ENCODE data around the gene GOLGA8A. TPM values are rescaled to one million over a fixed set of nuclear protein-coding genes. Genes with fewer than 3 reads are reported as not detected.
A peak's percentile ranks its signal among the peaks of the same experiment; 100 is the strongest.
"Not testable (repeated sequence)": the region's sequence is repeated elsewhere in the genome, so short reads cannot be mapped to it uniquely, and the experiment has no call there.

The GOLGA8A gene
- total RNA-seq, 5 donors from 2014 or later (not counting 1 experiment from before 2014, with no cell fraction given) = 202 to 257 (median 238) TPM

DNA sequence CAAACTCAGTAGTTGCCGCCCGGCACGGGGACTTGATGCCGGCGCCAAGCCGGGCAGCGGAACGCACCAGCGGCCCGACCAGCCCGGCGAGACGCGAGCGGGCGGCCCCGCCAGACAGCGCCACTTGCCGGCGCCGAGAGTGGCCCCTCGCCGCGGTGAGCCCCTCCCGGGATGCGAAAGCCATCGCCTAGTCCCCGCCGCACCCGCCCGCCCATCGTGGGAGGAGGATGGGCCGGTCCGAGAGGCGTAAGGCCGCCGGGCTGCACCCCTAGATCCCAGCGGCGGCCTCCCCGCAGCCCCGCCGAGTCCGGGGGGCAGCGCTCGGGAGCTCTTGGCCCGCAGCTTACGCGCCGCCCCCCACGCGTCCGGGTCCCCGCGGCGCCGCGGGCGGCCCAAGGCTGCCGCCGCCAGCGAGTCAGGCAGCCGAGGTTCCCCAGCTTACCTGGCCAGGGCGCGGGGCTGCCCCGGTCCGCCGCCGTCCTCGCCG is 609 bp downstream of the GOLGA8A start:
- DNase-seq = peak in 31 of 35 experiments; percentile 3 to 56 (median 34)
- Histone ChIP-seq H3K27me3 (replicated peaks in 1 of 2; ENCODE audit: control insufficient read depth in 2 of 2, extremely low read depth in 1 of 2, insufficient read depth in 2 of 2, low read length in 1 of 2) (no peaks in the 10 kb centered on the region), H3K9me3 (no peaks in the 10 kb centered on the region), H3K27ac (ENCODE audit: low read length) (no peak overlapping the region), H3K4me3 (ENCODE audit: control insufficient read depth in 1 of 2, extremely low read depth in 1 of 2, low read length in 1 of 2) (peak overlapping the region; percentile 71 to 89), H3K36me3 (ENCODE audit: control insufficient read depth in 2 of 2, extremely low read depth in 1 of 2, insufficient read depth in 1 of 2, low read length in 1 of 2) (no peaks in the 10 kb centered on the region), H3K4me1 (ENCODE audit: control insufficient read depth in 1 of 2, extremely low read depth in 1 of 2, insufficient read depth in 2 of 2, low read length in 2 of 2) (peaks cover 3 to 13% of the 10 kb centered on the region in 2 experiments)
- Mint-ChIP-seq H3K36me3 (peaks cover 19% of the 10 kb centered on the region), H3K27ac (no peak overlapping the region), H3K9me3 (no peaks in the 10 kb centered on the region), H3K4me1 (peaks cover 17 to 35% (median 29%) of the 10 kb centered on the region in 3 donors), H3K27me3 (peaks cover 2 to 3% of the 10 kb centered on the region in 2 donors), H3K4me3 (peak overlapping the region; percentile 81 to 85 (median 84))
- ChIA-PET POLR2A (interaction anchor here in 1 of 2 donors (0.7 to 1.0 kb wide), 2 partner anchors 120 to 212 kb away, joined by 3 to 4 read pairs; no protein-coding TSS in a partner anchor), CTCF (interaction anchor here in 1 of 2 donors (1.1 kb wide), 2 partner anchors 70 to 151 kb away, joined by 3 to 5 read pairs; partner anchors contain the start of gene LPCAT4)
- WGBS (ENCODE audit: insufficient coverage) = under 1% methylated on average over 70 of the region's 70 CpGs
- ATAC-seq (replicated peaks in 1 of 4) = peak; percentile 65 to 74 (median 71)

GRCh38 chr15:34436126-34436955 is 1.3 kb downstream of the GOLGA8A start:
- CTCF ChIA-PET = interaction anchor here in 1 of 2 donors (0.8 kb wide), 1 partner anchor 214 kb away, joined by 3 read pairs; no protein-coding TSS in a partner anchor
- Mint-ChIP-seq H3K27ac (peak overlapping the region; percentile 36 to 48), H3K4me3 (peak overlapping the region; percentile 81 to 85 (median 84)), H3K9me3 (no peaks in the 10 kb centered on the region), H3K4me1 (peaks cover 17 to 35% (median 29%) of the 10 kb centered on the region in 3 donors), H3K27me3 (peaks cover 2 to 3% of the 10 kb centered on the region in 2 donors), H3K36me3 (peaks cover 23% of the 10 kb centered on the region)
- POLR2A ChIA-PET = interaction anchor here in 1 of 2 donors (0.7 kb wide), 1 partner anchor 119 kb away, joined by 4 read pairs; no protein-coding TSS in a partner anchor
- H3K36me3 ChIP-seq (ENCODE audit: control insufficient read depth in 2 of 2, extremely low read depth in 1 of 2, insufficient read depth in 1 of 2, low read length in 1 of 2) = no peaks in the 10 kb centered on the region
- DNase-seq (peak in 25 of 35 experiments; percentile 5 to 50 (median 28)), ATAC-seq (replicated peaks in 1 of 4) (peak; percentile 22 to 56 (median 50))
- H3K9me3 ChIP-seq = no peaks in the 10 kb centered on the region
- peak overlapping the region; percentile 71 to 89 for H3K4me3 ChIP-seq (ENCODE audit: control insufficient read depth in 1 of 2, extremely low read depth in 1 of 2, low read length in 1 of 2)
- H3K4me1 ChIP-seq (ENCODE audit: control insufficient read depth in 1 of 2, extremely low read depth in 1 of 2, insufficient read depth in 2 of 2, low read length in 2 of 2) = peaks cover 3 to 13% of the 10 kb centered on the region in 2 experiments
- under 1% methylated on average over 24 of the region's 31 CpGs for WGBS (ENCODE audit: insufficient coverage)
- no peaks in the 10 kb centered on the region for H3K27me3 ChIP-seq (replicated peaks in 1 of 2; ENCODE audit: control insufficient read depth in 2 of 2, extremely low read depth in 1 of 2, insufficient read depth in 2 of 2, low read length in 1 of 2)
- no peak overlapping the region for H3K27ac ChIP-seq (ENCODE audit: low read length)

DNA sequence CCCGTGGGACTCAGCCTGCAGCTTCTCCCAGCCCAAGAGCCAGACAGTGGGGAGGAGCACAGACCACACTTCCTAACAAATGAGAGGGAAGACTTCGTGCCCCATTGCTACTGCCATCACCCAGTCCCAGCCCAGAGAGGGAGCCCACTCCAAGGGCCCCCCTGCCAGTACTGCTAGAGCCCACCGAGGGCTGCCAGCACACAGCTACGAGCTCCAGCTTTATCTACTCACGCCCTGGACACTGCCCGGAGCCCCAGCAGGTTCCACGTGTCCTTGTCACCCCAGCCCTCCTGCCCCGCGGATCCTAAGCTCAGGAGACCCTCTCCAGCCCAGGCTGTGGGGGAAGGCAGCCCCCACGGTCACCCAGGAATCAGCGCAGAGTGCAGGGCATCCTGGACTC is 1.9 kb downstream of the GOLGA8A start:
- DNase-seq = no peak
- no peaks in the 10 kb centered on the region for H3K9me3 Mint-ChIP-seq
- peaks cover 17 to 35% (median 31%) of the 10 kb centered on the region in 3 donors for H3K4me1 Mint-ChIP-seq
- Histone ChIP-seq H3K4me3 (ENCODE audit: control insufficient read depth in 1 of 2, extremely low read depth in 1 of 2, low read length in 1 of 2) (no peak overlapping the region), H3K9me3 (no peaks in the 10 kb centered on the region), H3K4me1 (ENCODE audit: control insufficient read depth in 1 of 2, extremely low read depth in 1 of 2, insufficient read depth in 2 of 2, low read length in 2 of 2) (peaks cover 3 to 13% of the 10 kb centered on the region in 2 experiments), H3K27ac (ENCODE audit: low read length) (no peak overlapping the region), H3K27me3 (replicated peaks in 1 of 2; ENCODE audit: control insufficient read depth in 2 of 2, extremely low read depth in 1 of 2, insufficient read depth in 2 of 2, low read length in 1 of 2) (no peaks in the 10 kb centered on the region), H3K36me3 (ENCODE audit: control insufficient read depth in 2 of 2, extremely low read depth in 1 of 2, insufficient read depth in 1 of 2, low read length in 1 of 2) (no peaks in the 10 kb centered on the region)
- H3K36me3 Mint-ChIP-seq = peaks cover 26% of the 10 kb centered on the region
- ChIA-PET CTCF (interaction anchor here in 1 of 2 donors (0.6 to 0.8 kb wide), 2 partner anchors 200 to 213 kb away, joined by 3 read pairs; no protein-coding TSS in a partner anchor), POLR2A (interaction anchor here in 1 of 2 donors (0.6 kb wide), 1 partner anchor 214 kb away, joined by 5 read pairs; no protein-coding TSS in a partner anchor)
- peaks cover 0 to 2% of the 10 kb centered on the region in 2 donors for H3K27me3 Mint-ChIP-seq
- 97% methylated on average over 7 of the region's 11 CpGs for WGBS (ENCODE audit: insufficient coverage)
- ATAC-seq (replicated peaks in 1 of 4) = no peak
- peak overlapping the region in 1 of 2 donors; percentile 44 for H3K27ac Mint-ChIP-seq
- H3K4me3 Mint-ChIP-seq = peak overlapping the region; percentile 62 to 84 (median 81)

- H3K9me3 Mint-ChIP-seq = no peaks in the 10 kb centered on the region
- peaks cover 0 to 2% of the 10 kb centered on the region in 2 donors for H3K27me3 Mint-ChIP-seq
- DNase-seq (no peak), ATAC-seq (replicated peaks in 1 of 4) (no peak)
- H3K4me1 ChIP-seq (ENCODE audit: control insufficient read depth in 1 of 2, extremely low read depth in 1 of 2, insufficient read depth in 2 of 2, low read length in 2 of 2) = peaks cover 3 to 13% of the 10 kb centered on the region in 2 experiments
- H3K27ac ChIP-seq (ENCODE audit: low read length) = no peak overlapping the region
- no peaks in the 10 kb centered on the region for H3K36me3 ChIP-seq (ENCODE audit: control insufficient read depth in 2 of 2, extremely low read depth in 1 of 2, insufficient read depth in 1 of 2, low read length in 1 of 2)
- H3K27me3 ChIP-seq (replicated peaks in 1 of 2; ENCODE audit: control insufficient read depth in 2 of 2, extremely low read depth in 1 of 2, insufficient read depth in 2 of 2, low read length in 1 of 2) = no peaks in the 10 kb centered on the region
- no peaks in the 10 kb centered on the region for H3K9me3 ChIP-seq
- 91% methylated on average over 16 of the region's 20 CpGs for WGBS (ENCODE audit: insufficient coverage)
- H3K36me3 Mint-ChIP-seq = peaks cover 28% of the 10 kb centered on the region
- H3K27ac Mint-ChIP-seq = no peak overlapping the region
- H3K4me1 Mint-ChIP-seq = peaks cover 17 to 35% (median 32%) of the 10 kb centered on the region in 3 donors
- H3K4me3 Mint-ChIP-seq = peak overlapping the region in 2 of 3 donors; percentile 34 to 84
- ChIA-PET CTCF (no interaction called here), POLR2A (no interaction called here)
- H3K4me3 ChIP-seq (ENCODE audit: control insufficient read depth in 1 of 2, extremely low read depth in 1 of 2, low read length in 1 of 2) = no peak overlapping the region
These were observed 2.8 kb downstream of the GOLGA8A start for GRCh38 chr15:34434627-34435305.

GRCh38 chr15:34433956-34434626 is 3.5 kb downstream of the GOLGA8A start:
- H3K27me3 ChIP-seq (replicated peaks in 1 of 2; ENCODE audit: control insufficient read depth in 2 of 2, extremely low read depth in 1 of 2, insufficient read depth in 2 of 2, low read length in 1 of 2); H3K27ac Mint-ChIP-seq; POLR2A ChIA-PET; H3K9me3 Mint-ChIP-seq; H3K4me3 ChIP-seq (ENCODE audit: control insufficient read depth in 1 of 2, extremely low read depth in 1 of 2, low read length in 1 of 2); ATAC-seq (replicated peaks in 1 of 4); CTCF ChIA-PET; H3K27me3 Mint-ChIP-seq; H3K9me3 ChIP-seq; DNase-seq; H3K27ac ChIP-seq (ENCODE audit: low read length); H3K36me3 ChIP-seq (ENCODE audit: control insufficient read depth in 2 of 2, extremely low read depth in 1 of 2, insufficient read depth in 1 of 2, low read length in 1 of 2): not testable (repeated sequence)
- WGBS (ENCODE audit: insufficient coverage) = 70% methylated on average over 2 of the region's 11 CpGs
- H3K4me1 ChIP-seq (ENCODE audit: control insufficient read depth in 1 of 2, extremely low read depth in 1 of 2, insufficient read depth in 2 of 2, low read length in 2 of 2) = peaks cover 3 to 13% of the 10 kb centered on the region in 2 experiments
- Mint-ChIP-seq H3K36me3 (peaks cover 32% of the 10 kb centered on the region), H3K4me3 (peak overlapping the region in 1 of 3 donors; percentile 17), H3K4me1 (peaks cover 17 to 35% (median 32%) of the 10 kb centered on the region in 3 donors)

All from T-cell (primary cell).